IPS-15b (cell line): ENCODE measurements around the gene DIPK1B.

ENCODE experiments used
- H3K27me3 ChIP-seq: one replicate; pipeline ENCODE4 v1.6.1; 2013; ENCODE audit warnings: low read length; ENCODE audit not compliant: control insufficient read depth, insufficient read depth
- H3K36me3 ChIP-seq: one replicate; pipeline ENCODE4 v1.6.1; 2013; ENCODE audit warnings: low read length; ENCODE audit not compliant: control insufficient read depth, insufficient read depth
- H3K4me1 ChIP-seq: one replicate; pipeline ENCODE4 v1.6.1; 2013; ENCODE audit warnings: mild to moderate bottlenecking, low read length; ENCODE audit not compliant: control insufficient read depth, insufficient read depth
- H3K4me3 ChIP-seq: one replicate; pipeline ENCODE4 v1.5.1; 2013; ENCODE audit warnings: low read depth, low read length
- H3K9ac ChIP-seq: one replicate; pipeline ENCODE4 v1.6.1; 2013; ENCODE audit warnings: low read depth, mild to moderate bottlenecking, low read length
- H3K9me3 ChIP-seq: one replicate; pipeline ENCODE4 v1.6.1; 2013; ENCODE audit warnings: mild to moderate bottlenecking, low read length; ENCODE audit not compliant: control insufficient read depth, insufficient read depth

Gene DIPK1B

GRCh38 chr9:136711751-136712689 lies at the start of gene DIPK1B:
DIPK1B (plus strand) TSS chr9:136712572; CDS start chr9:136712666, 94 bp downstream.
- no peaks in the 10 kb centered on the region for H3K4me1 ChIP-seq
- H3K27me3 ChIP-seq = peaks cover 5% of the 10 kb centered on the region
- H3K36me3 ChIP-seq = peaks cover 12% of the 10 kb centered on the region
- no peaks in the 10 kb centered on the region for H3K9me3 ChIP-seq
- peak within 1 kb of the TSS; percentile 77 for H3K4me3 ChIP-seq
- H3K9ac ChIP-seq = peak within 1 kb of the TSS; percentile 60

GRCh38 chr9:136662656-136663581 lies 49.5 kb upstream of the DIPK1B start, which contains the start of gene EGFL7:
EGFL7 (plus strand) TSS chr9:136662916; CDS start chr9:136668283, 5,367 bp downstream.
- H3K27me3 ChIP-seq = no peaks in the 10 kb centered on the region
- no peaks in the 10 kb centered on the region for H3K4me1 ChIP-seq
- H3K36me3 ChIP-seq = no peaks in the 10 kb centered on the region
- no peak within 1 kb of the TSS for H3K9ac ChIP-seq
- no peak within 1 kb of the TSS for H3K4me3 ChIP-seq
- no peaks in the 10 kb centered on the region for H3K9me3 ChIP-seq

GRCh38 chr9:136664000-136664915 lies 48.1 kb upstream of the DIPK1B start:
- no peaks in the 10 kb centered on the region for H3K9me3 ChIP-seq
- no peaks in the 10 kb centered on the region for H3K36me3 ChIP-seq
- H3K9ac ChIP-seq = no peak overlapping the region
- no peaks in the 10 kb centered on the region for H3K27me3 ChIP-seq
- H3K4me3 ChIP-seq = no peak overlapping the region
- no peaks in the 10 kb centered on the region for H3K4me1 ChIP-seq

GRCh38 chr9:136665111-136665703 lies 47.2 kb upstream of the DIPK1B start:
- H3K36me3 ChIP-seq = peaks cover 2% of the 10 kb centered on the region
- H3K4me1 ChIP-seq = no peaks in the 10 kb centered on the region
- H3K27me3 ChIP-seq = no peaks in the 10 kb centered on the region
- H3K9ac ChIP-seq = peak overlapping the region; percentile 12
- peak overlapping the region; percentile 37 for H3K4me3 ChIP-seq
- no peaks in the 10 kb centered on the region for H3K9me3 ChIP-seq

GRCh38 chr9:136665704-136666371 lies 46.5 kb upstream of the DIPK1B start:
- H3K9ac ChIP-seq = no peak overlapping the region
- peaks cover 2% of the 10 kb centered on the region for H3K36me3 ChIP-seq
- no peaks in the 10 kb centered on the region for H3K4me1 ChIP-seq
- no peak overlapping the region for H3K4me3 ChIP-seq
- no peaks in the 10 kb centered on the region for H3K27me3 ChIP-seq
- H3K9me3 ChIP-seq = no peaks in the 10 kb centered on the region

- H3K27me3 ChIP-seq = no peaks in the 10 kb centered on the region
These were observed 45.8 kb upstream of the DIPK1B start for GRCh38 chr9:136666372-136667213.

GRCh38 chr9:136667214-136667939 lies 45.0 kb upstream of the DIPK1B start:
- no peaks in the 10 kb centered on the region for H3K9me3 ChIP-seq
- no peak overlapping the region for H3K4me3 ChIP-seq
- peaks cover 2% of the 10 kb centered on the region for H3K36me3 ChIP-seq
- no peaks in the 10 kb centered on the region for H3K4me1 ChIP-seq
- H3K9ac ChIP-seq = no peak overlapping the region
- H3K27me3 ChIP-seq = no peaks in the 10 kb centered on the region

More at GRCh38 chr9:136666372-136667213, 45.8 kb upstream of the DIPK1B start:
- no peak overlapping the region for H3K9ac ChIP-seq
- H3K9me3 ChIP-seq = no peaks in the 10 kb centered on the region
- peaks cover 2% of the 10 kb centered on the region for H3K36me3 ChIP-seq
- peak overlapping the region; percentile 22 for H3K4me3 ChIP-seq
- H3K4me1 ChIP-seq = no peaks in the 10 kb centered on the region

- H3K27me3 ChIP-seq = no peaks in the 10 kb centered on the region
- no peak overlapping the region for H3K4me3 ChIP-seq
- no peaks in the 10 kb centered on the region for H3K9me3 ChIP-seq
- peaks cover 2% of the 10 kb centered on the region for H3K36me3 ChIP-seq
- H3K9ac ChIP-seq = no peak overlapping the region
- H3K4me1 ChIP-seq = no peaks in the 10 kb centered on the region
These were observed 44.2 kb upstream of the DIPK1B start for GRCh38 chr9:136667940-136668760.
